ENCODE results near the gene DIDO1. TPM values are rescaled to one million over a fixed set of nuclear protein-coding genes. Genes with fewer than 3 reads are reported as not detected.

The DIDO1 gene
- total and polyA plus RNA-seq, 2 of the 13 experiments (the other 11 are each of a cell fraction or from before 2014, with no cell fraction given), result 75.0 to 75.1 TPM

- peak; percentile 77; the same call in 1 of the 2 replicates for TF ChIP-seq E2F2 (CRISPR knock-in tag; IDR thresholded peaks at IDR 0.05; ENCODE audit: borderline replicate concordance)
- no peak for TF ChIP-seq MAFK (conservative IDR thresholded peaks at IDR 0.05 in 1 of 2, IDR thresholded peaks at IDR 0.05 in 1 of 2; ENCODE audit: low read length in 2 of 2)
- no peak for TF ChIP-seq DBP (CRISPR knock-in tag; IDR thresholded peaks at IDR 0.05; ENCODE audit: not compliant biosample characterization)
- peak; percentile 88 for TF ChIP-seq SNAPC4 (CRISPR knock-in tag; IDR thresholded peaks at IDR 0.05)
- peak; percentile 87 for TF ChIP-seq NR2F2 (IDR thresholded peaks at IDR 0.05; ENCODE audit: borderline replicate concordance, low read depth)
- peak; percentile 99 for TF ChIP-seq HNF1B (CRISPR knock-in tag; IDR thresholded peaks at IDR 0.05)
- 0 out of 2 replicates have a peak, but pooled peaks have one; percentile 19 for TF ChIP-seq NFATC3 (CRISPR knock-in tag; IDR thresholded peaks at IDR 0.05)
- TF ChIP-seq REXO4 (CRISPR knock-in tag; IDR thresholded peaks at IDR 0.05; ENCODE audit: borderline replicate concordance), result no peak
- no peak; the same call in 1 of the 2 replicates for TF ChIP-seq ZNF225 (CRISPR knock-in tag; IDR thresholded peaks at IDR 0.05)
- TF ChIP-seq SMARCE1 (IDR thresholded peaks at IDR 0.05; ENCODE audit: borderline replicate concordance), result no peak
- TF ChIP-seq ZFX (CRISPR knock-in tag; IDR thresholded peaks at IDR 0.05; ENCODE audit: low read depth), result peak; percentile 77; the same call in 1 of the 2 replicates
- peak; percentile 53 for TF ChIP-seq ZNF18 (CRISPR knock-in tag; IDR thresholded peaks at IDR 0.05; ENCODE audit: insufficient replicate concordance)
- TF ChIP-seq ATRX (CRISPR knock-in tag; IDR thresholded peaks at IDR 0.05; ENCODE audit: borderline replicate concordance), result no peak
- TF ChIP-seq MNT (IDR thresholded peaks at IDR 0.05), result peak; percentile 94
- no peak for TF ChIP-seq MAFG (CRISPR knock-in tag; IDR thresholded peaks at IDR 0.05)
Observed at GRCh38 chr20:62955519-62956386, 29.4 kb upstream of the DIDO1 start (continued).

Measured in HepG2 (cell line).